ENCODE data around the gene TSHR.

- TF ChIP-seq CTCF (conservative IDR thresholded peaks at IDR 0.05; ENCODE audit: low read depth, low read length) (no peak), EZH2 (IDR thresholded peaks at IDR 0.05; ENCODE audit: low read length, unreplicated experiment) (no peak), EZH2phosphoT487 (IDR thresholded peaks at IDR 0.05; ENCODE audit: borderline replicate concordance, low read length) (no peak)
These were observed 22.1 kb upstream of the TSHR start for GRCh38 chr14:80933282-80933681.
